Stimulated activated CD4-positive, alpha-beta T cell treated with anti-CD3 and anti-CD28 coated beads, Interleukin-4, amount 100 ng/mL, for 48 hours (primary cell): ENCODE measurements around the gene SPARCL1.
"Not testable (repeated sequence)": the region's sequence is repeated elsewhere in the genome, so short reads cannot be mapped to it uniquely, and the experiment has no call there.

Source experiments
- DNase-seq, 2 donors: peaks; one replicate each; pipeline ENCODE4 v3.0.0-alpha.2; 2020; ENCODE audit warnings: low read depth in 2 of 2

The SPARCL1 gene

DNA sequence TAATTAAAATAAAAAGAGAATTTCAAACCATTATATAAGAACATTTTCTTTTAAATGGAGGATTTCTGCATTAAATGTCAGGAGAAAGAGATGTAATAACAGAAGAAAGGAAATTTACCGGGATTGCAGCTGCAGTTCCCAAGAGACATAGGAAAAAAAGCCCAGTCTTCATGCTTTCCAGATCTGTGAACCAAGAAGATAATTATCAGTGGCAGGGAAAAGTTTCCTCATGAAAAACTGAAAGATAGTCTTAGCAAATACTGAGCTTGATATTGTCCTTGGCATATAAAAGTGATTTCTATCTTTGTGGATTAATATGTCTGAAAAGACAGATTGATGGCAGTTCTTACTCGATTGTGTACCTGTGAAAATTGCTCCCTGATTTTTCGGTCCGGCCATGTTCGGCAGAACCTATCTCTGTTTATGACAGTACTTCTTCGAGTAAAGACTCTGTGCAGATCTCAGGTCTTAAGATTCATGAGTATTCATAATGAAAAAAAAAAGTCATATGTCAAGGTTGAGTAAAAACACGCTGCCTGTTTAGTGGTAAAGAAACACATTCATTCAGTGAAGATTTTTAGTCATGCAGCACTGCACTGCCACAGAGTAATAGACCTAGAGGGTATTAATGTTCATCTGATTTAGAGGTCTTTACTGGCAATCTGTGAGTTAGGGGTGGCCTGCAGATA is 29.6 kb downstream of the SPARCL1 start:
- DNase-seq: no peak

DNA sequence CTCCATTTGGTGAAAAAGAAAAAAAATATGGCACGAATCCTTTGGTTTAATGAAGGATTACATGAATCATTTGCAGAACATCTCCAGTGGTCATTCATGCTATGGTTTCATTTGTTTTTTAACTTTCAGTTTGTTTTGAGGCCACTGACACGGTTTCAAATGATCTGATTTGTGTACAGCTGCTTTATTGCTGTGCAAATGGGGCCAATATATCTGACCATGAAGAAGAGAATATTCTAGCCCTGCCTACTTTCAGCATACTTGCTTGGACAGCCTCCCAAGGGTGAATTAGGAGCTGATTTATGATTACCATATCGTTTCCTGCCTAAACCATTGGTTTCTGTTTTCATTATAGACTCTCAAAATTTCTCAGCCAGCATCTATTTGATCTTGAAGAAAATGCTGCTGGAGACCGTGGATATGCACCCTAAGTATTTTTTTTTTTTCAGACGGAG is 30.7 kb downstream of the SPARCL1 start:
- DNase-seq: no peak

DNA sequence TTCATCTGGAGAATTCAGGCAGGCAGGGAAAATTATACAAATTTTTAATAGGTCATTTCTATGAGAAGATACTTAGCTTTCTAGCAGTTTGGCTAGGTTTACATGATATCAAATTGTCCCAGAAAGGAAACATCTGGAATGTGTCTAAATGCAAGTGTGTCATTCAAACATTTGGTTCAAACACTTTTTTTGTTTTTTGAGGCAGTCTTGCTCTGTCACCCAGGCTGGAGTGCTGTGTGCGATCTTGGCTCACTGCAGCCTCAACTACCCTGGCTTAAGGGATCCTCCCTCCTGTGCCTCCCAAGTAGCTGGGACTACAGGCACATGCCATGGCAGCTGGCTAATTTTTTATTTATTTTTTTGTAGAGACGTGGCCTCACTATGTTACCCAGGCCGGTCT is 31.6 kb downstream of the SPARCL1 start:
- DNase-seq: no peak

- peak in 1 of 2 donors; percentile 19 for DNase-seq
Observed at GRCh38 chr4:87497159-87497558, 32.0 kb downstream of the SPARCL1 start.

DNA sequence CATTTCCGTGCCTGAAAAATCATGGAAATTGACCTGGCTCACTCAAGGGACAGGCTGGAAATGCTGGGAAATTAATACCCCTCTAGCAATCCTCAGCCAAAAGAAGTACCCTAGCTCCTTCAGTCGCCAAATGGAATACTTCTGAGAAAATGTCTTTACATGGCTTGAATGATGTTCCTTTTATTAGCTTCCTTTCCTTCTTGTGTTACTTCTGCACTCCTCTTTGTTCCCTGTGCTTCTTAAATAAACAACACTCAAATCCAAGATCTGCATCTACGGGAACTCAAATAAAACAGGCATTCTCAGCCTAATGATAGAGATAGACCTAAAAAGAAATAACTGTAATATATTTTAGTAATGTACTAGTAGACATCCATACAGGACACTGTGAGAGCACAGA is 36.1 kb downstream of the SPARCL1 start:
- no peak for DNase-seq

DNA sequence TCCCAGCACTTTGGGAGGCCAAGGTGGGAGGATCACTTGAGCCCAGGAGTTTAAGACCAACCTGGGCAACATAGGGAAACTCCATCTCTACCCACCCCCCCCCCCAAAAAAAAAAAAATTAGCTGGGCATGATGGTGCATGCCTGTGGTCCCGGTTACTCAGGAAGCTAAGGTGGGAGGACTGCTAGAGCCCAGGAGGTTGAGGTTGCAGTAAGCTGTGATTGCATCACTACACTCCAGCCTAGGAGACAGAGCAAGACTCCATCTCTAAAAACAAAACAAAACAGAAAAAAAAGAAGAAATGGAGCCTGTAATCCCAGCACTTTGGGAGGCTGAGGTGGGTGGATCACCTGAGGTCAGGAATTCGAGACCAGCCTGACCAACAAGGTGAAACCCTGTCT is 37.3 kb downstream of the SPARCL1 start:
- not testable (repeated sequence) for DNase-seq

GRCh38 chr4:87491436-87491835 is 37.7 kb downstream of the SPARCL1 start:
- no peak for DNase-seq

- DNase-seq: no peak
Observed at GRCh38 chr4:87490664-87491369, 38.4 kb downstream of the SPARCL1 start.

- DNase-seq: no peak
Observed at GRCh38 chr4:87489678-87490077, 39.5 kb downstream of the SPARCL1 start.

GRCh38 chr4:87488666-87489065 is 40.5 kb downstream of the SPARCL1 start:
- DNase-seq: not testable (repeated sequence)

DNA sequence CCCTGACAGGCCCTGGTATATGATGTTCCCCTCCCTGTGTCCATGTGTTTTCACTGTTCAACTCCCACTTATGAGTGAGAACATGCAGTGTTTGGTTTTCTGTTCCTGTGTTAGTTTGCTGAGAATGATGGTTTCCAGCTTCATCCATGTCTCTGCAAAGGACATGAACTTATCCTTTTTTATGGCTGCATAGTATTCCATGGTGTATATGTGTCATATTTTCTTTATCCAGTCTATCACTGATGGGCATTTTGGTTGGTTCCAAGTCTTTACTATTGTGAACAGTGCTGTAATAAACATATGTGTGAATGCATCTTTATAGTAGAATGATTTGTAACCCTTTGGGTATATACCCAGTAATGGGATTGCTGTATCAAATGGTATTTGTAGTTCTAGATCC is 45.9 kb downstream of the SPARCL1 start:
- DNase-seq: not testable (repeated sequence)

- DNase-seq: no peak
Observed at GRCh38 chr4:87481377-87481776, 47.8 kb downstream of the SPARCL1 start.

- no peak for DNase-seq
Observed at GRCh38 chr4:87478732-87479250, 50.4 kb downstream of the SPARCL1 start.

DNA sequence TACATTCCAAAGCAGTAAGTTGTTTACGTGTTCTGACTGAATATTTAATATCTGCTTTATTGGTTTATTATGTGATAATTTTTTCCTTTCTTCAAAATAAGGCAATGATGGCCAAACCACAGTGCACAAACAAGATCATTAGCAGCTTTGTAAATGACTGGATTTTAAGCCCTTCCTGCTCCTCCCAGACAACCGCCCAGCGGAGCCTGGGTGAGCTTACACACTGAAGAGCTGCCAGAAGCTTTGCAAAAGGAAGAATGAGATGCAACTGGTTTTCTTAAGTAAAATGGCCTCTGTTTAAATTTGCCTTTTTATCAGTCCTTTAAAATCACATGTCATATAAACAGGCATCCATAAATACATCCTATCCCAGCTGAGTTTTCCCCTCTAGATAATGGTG is 52.2 kb downstream of the SPARCL1 start:
- no peak for DNase-seq

GRCh38 chr4:87469390-87469789 is 59.8 kb downstream of the SPARCL1 start:
- DNase-seq: no peak

DNA sequence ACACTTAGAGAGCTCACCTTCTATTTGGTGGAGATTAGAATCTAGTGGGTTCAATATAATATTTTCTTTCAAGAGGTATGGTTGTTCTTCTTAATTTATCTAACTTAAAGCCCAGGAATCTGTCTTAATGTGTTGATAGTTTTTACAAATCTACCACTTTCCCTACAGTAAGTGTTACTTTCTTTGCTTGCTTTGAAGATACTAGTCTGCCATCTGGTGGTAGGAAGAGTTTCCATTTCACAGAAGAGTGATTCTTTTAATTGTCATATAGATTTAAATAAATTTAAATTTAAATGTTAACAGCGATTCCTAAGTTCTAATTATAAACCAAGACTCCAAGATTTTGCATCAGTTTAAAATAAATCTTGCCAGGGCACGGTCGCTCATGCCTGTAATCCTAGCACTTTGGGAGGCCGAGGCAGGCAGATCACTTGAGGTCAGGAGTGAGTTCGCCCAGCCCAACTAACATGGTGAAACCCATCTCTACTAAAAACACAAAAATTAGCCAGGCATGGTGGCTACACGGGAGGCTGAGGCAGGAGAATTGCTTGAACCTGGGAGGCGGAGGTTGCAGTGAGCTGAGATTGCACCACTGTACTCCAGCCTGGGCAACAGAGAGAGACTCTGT is 63.3 kb downstream of the SPARCL1 start:
- no peak for DNase-seq

GRCh38 chr4:87462102-87462501 is 67.1 kb downstream of the SPARCL1 start:
- DNase-seq: no peak

- no peak for DNase-seq
Observed at GRCh38 chr4:87461281-87461700, 67.9 kb downstream of the SPARCL1 start.

GRCh38 chr4:87458913-87459312 is 70.3 kb downstream of the SPARCL1 start:
- no peak for DNase-seq

DNA sequence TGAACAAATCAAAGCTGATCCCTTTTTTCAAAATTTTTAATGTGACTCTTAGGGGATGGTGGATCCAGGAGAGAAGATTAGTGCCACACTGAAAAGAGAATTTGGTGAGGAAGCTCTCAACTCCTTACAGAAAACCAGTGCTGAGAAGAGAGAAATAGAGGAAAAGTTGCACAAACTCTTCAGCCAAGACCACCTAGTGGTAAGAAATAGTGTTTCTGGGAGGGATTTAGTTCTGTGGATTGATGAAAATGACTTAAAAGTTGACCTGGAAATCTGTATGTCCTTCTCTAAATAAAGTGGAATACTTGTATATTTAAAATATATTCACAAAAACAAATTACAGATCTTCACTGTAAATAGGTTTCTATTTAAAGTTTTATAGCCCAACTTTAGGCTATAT is 77.6 kb downstream of the SPARCL1 start:
- no peak for DNase-seq

DNA sequence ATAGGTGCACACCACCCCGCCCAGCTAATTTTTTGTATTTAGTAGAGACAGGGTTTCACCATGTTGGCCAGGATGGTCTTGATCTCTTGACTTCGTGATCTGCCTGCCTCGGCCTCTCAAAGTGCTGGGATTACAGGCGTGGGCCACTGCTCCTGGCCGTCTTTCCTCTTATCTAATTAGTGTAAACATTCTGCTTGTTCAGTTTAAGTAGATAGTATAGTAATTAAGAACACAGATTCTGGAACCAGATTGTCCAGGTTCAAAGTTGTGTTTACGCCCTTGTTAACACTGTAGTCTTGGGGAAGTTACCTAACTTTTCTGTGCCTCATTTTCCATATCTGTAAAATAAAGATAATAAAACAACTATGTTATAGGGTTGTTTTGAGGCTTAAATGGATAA is 82.8 kb downstream of the SPARCL1 start:
- not testable (repeated sequence) for DNase-seq

GRCh38 chr4:87445964-87446363 is 83.2 kb downstream of the SPARCL1 start:
- DNase-seq: no peak

DNA sequence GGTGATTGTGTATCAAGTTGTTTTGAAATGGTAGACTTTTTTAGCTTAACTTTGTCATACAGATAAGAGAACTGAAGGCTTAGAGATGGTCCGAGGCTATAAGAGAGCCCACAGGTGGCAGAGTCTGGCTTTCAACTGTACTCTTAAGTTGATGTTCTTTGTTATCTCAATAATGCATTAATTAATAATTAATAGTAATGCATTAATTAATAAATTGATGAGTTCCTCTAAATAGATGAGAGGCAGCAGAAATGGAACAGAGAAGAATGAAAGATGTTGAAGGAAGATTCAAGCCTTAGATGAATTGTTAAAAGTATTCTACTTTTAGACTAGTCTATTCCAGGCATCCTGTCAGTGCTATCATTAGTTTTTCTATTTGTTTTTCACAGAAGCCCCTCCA is 84.4 kb downstream of the SPARCL1 start:
- DNase-seq: no peak
